Colonic mucosa (tissue), 4 donors: Measurements from ENCODE around the gene DPM2. TPM values are rescaled to one million over a fixed set of nuclear protein-coding genes. Genes with fewer than 3 reads are reported as not detected.

Experiments
- DNase-seq: peaks from one replicate; pipeline ENCODE4 v3.0.0-alpha.2; 2020
- H3K27ac ChIP-seq: fragments of 200-600 bp; one replicate; pipeline ENCODE4 v1.8.0; 2021
- H3K27me3 ChIP-seq: fragments of 200-600 bp; one replicate; pipeline ENCODE4 v1.8.0; 2021
- H3K36me3 ChIP-seq: fragments of 200-600 bp; one replicate; pipeline ENCODE4 v1.8.0; 2021
- H3K4me1 ChIP-seq: fragments of 200-600 bp; one replicate; pipeline ENCODE4 v1.8.0; 2021; ENCODE audit warnings: mild to moderate bottlenecking
- H3K4me3 ChIP-seq: fragments of 200-600 bp; one replicate; pipeline ENCODE4 v1.8.0; 2021
- H3K9ac ChIP-seq, 2 donors: one replicate each; pipeline ENCODE4 v1.7.0; 2013; ENCODE audit warnings: control low read depth in 2 of 2, low read depth in 2 of 2, low read length in 2 of 2
- H3K9me3 ChIP-seq: fragments of 200-600 bp; one replicate; pipeline ENCODE4 v1.8.0; 2021
- intact Hi-C: fragments of 100-400 bp; cut with DNase I; formaldehyde crosslinking; loops from one replicate; pipeline ENCODE4 v1.14.1; 2022
- total RNA-seq, 2 donors: library from RNA; stranded (reverse); fragmentation: NEBNext Ultra II Directional in 1 of 2; extraction: Animal tissue kit (Norgen Biotek cat#: 25700) in 1 of 2; gene quantifications; one replicate each; pipeline ENCODE4 v1.2.1, GENCODE V29; 2021
- TF ChIP-seq, protein P1 (sequence below): fragments of 200-600 bp; IDR thresholded peaks from one replicate; pipeline ENCODE4 v1.8.0; 2022; ENCODE audit warnings: antibody characterized with exemption, mild to moderate bottlenecking
- donor health status: healthy.
- donor health status: DM: no; HTN: no; CAD: no.
- donor health status: DM: no; HTN: no; CAD: no.

The DPM2 gene
- total RNA-seq, 2 donors from 2014 or later, result 25.7 to 38.9 TPM

DNA sequence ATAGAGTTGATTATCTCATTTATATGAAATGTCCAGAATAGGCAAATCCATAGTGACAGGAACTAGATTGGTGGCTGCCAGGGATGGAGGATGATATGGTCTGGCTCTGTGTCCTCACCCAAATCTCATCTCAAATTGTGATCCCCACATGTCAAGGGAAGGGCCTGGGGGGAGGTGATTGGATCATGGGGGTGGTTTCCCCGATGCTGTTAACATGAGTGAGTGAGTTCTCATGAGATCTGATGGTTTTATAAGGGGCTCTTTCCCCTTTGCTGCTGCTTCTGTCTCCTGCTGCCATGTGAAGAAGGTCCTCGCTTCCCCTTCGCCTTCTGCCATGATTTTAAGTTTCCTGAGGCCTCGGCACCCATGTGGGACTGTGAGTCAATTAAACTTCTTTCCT lies 21.7 kb upstream of the DPM2 start:
- Histone ChIP-seq H3K9ac (no peak overlapping the region), H3K27ac (no peak overlapping the region), H3K36me3 (no peaks in the 10 kb centered on the region), H3K27me3 (no peaks in the 10 kb centered on the region), H3K9me3 (no peaks in the 10 kb centered on the region), H3K4me1 (peaks cover 26% of the 10 kb centered on the region), H3K4me3 (no peak overlapping the region)
- intact Hi-C loops, result no loop called here
- no peak for DNase-seq
- TF ChIP-seq, protein P1, sequence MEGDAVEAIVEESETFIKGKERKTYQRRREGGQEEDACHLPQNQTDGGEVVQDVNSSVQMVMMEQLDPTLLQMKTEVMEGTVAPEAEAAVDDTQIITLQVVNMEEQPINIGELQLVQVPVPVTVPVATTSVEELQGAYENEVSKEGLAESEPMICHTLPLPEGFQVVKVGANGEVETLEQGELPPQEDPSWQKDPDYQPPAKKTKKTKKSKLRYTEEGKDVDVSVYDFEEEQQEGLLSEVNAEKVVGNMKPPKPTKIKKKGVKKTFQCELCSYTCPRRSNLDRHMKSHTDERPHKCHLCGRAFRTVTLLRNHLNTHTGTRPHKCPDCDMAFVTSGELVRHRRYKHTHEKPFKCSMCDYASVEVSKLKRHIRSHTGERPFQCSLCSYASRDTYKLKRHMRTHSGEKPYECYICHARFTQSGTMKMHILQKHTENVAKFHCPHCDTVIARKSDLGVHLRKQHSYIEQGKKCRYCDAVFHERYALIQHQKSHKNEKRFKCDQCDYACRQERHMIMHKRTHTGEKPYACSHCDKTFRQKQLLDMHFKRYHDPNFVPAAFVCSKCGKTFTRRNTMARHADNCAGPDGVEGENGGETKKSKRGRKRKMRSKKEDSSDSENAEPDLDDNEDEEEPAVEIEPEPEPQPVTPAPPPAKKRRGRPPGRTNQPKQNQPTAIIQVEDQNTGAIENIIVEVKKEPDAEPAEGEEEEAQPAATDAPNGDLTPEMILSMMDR, result no peak

DNA sequence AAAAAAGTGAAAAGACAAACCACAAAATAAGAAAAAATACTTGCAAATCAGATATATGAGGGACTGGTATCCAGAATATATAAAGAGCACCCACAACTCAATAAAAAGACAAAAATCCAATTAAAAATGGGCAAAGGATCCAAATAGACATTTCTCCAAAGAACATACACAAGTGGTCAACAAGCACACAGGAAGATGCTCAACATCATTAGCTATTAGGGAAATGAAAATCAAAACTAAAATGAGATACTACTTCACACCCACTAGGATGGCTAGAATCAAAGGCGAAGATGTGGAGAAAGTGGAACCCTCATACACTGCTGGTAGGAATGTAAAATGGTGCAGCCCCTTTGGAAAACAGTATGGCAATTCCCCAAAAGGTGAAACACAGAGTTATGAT lies 21.1 kb upstream of the DPM2 start:
- TF ChIP-seq, protein P1, result no peak
- Histone ChIP-seq H3K4me3 (no peak overlapping the region), H3K36me3 (no peaks in the 10 kb centered on the region), H3K27ac (no peak overlapping the region), H3K9me3 (no peaks in the 10 kb centered on the region), H3K27me3 (no peaks in the 10 kb centered on the region), H3K4me1 (peaks cover 26% of the 10 kb centered on the region), H3K9ac (no peak overlapping the region)
- intact Hi-C loops, result no loop called here
- DNase-seq, result no peak

DNA sequence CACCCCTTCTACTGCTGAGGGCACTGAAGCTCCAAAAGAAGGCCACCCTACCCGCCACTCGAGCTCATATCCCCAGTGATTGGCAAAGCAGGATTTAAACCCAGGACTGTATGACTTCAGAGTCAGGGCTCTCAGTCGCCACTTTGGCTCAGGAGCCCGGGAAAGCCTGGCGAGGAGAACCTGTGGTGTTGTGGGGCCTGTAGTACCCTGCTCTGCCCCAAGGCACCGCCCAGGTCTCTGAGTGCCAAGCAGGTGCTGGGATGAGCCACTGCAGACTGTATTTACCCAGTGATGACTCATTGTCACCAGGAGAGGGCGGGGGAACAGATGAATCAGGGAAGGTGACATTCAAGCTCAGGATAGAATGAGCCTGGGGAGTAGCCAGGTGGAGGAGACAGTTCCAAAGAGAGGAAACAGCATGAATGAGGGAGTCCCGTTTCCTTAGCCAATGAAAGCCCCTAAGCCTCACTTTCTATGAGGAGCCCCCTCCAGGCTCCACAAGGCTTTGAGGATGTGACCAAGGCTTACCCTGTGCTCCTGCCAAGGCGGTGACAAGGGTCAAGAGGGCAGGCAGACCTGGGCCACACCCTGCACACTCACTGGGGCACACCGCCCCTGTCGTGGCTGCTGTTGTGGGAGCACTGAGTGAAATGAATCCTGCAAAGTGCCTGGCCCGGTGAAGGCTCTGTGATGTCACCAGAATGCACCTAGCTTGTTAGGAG lies 17.8 kb upstream of the DPM2 start:
- TF ChIP-seq, protein P1, result peak; percentile 44
- no peaks in the 10 kb centered on the region for H3K27me3 ChIP-seq
- peak; percentile 96 for DNase-seq
- intact Hi-C loops, result no loop called here
- H3K9me3 ChIP-seq, result no peaks in the 10 kb centered on the region
- no peaks in the 10 kb centered on the region for H3K36me3 ChIP-seq
- peaks cover 20% of the 10 kb centered on the region for H3K4me1 ChIP-seq
- H3K27ac ChIP-seq, result peak overlapping the region; percentile 90
- no peak overlapping the region for H3K4me3 ChIP-seq
- H3K9ac ChIP-seq, result peak overlapping the region; percentile 75

DNA sequence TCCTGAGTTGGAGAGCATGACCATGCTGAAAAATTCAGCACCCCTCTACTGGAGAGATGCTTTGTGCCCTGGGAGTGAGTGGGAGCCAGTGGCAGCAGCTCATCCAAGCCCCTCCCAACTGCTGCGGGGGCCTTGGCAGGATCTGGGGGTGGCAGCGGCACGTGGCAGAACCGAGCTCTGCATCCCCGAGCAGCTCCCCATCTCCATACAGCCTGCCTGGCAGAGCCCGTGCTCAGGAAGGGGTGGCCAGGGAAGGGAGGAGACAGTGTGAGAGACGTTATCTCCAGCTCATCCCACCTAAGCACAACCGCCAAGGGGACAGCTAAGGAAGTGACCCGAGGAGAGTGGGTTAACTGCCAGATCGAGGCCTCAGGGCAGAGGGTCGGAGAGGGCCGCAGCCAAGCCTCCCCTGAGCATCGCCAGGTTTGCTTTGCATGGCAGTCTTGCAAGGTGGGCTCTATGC lies 17.2 kb upstream of the DPM2 start:
- DNase-seq, result no peak
- Histone ChIP-seq H3K36me3 (peaks cover 5% of the 10 kb centered on the region), H3K4me3 (no peak overlapping the region), H3K27ac (peak overlapping the region; percentile 90), H3K9ac (peak overlapping the region; percentile 75), H3K27me3 (no peaks in the 10 kb centered on the region), H3K9me3 (no peaks in the 10 kb centered on the region), H3K4me1 (peaks cover 17% of the 10 kb centered on the region)
- TF ChIP-seq, protein P1, result no peak
- intact Hi-C loops, result loop anchor here (5.0 kb wide), 1 partner anchor 162 kb away; no protein-coding TSS in a partner anchor

DNA sequence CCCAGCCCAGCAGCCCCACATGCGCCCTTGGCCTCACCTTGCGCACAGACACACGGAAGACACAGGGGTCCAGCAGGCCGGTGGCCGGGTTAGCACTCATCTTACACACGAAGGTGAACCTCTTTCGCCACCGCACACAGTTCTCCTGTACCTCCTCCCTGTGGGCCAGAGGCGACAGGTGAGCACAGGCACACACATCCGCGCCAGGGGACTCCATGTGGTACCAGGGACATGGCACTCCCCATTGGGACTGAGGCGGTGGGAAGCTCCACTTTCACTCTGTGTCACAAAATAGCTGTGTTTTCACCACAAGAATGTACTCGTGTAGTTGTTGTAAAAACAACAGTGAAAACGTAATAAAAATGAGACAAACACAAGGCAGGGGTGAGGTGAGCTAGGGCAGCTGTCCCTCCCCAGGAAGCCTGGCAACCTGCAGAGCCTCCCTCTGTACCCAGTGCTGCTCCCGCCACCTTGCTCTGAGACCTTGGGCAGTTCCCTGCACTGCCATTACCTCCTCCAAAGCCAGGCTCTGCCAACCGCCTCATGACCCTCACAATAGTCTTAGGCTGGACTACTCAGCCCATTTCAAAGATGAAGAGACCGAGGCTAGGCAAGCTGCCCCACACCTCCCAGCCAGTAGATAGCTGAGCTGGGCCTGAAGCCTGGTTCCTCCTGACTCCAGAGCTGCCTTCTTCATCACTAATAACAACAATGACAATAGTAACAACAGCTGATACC lies 16.3 kb upstream of the DPM2 start:
- intact Hi-C loops, result loop anchor here (5.0 kb wide), 1 partner anchor 163 kb away; no protein-coding TSS in a partner anchor
- H3K36me3 ChIP-seq, result peaks cover 8% of the 10 kb centered on the region
- H3K4me3 ChIP-seq, result no peak overlapping the region
- peak overlapping the region in 1 of 2 donors; percentile 75 for H3K9ac ChIP-seq
- H3K4me1 ChIP-seq, result peaks cover 19% of the 10 kb centered on the region
- TF ChIP-seq, protein P1, result no peak
- no peak for DNase-seq
- no peaks in the 10 kb centered on the region for H3K27me3 ChIP-seq
- no peaks in the 10 kb centered on the region for H3K9me3 ChIP-seq
- peak overlapping the region; percentile 37 for H3K27ac ChIP-seq
